Astrocyte (in vitro differentiated cells and primary cell): ENCODE data around the gene CFAP91. TPM values are rescaled to one million over a fixed set of nuclear protein-coding genes. Genes with fewer than 3 reads are reported as not detected.

Experiments
- DNase-seq: peaks from one replicate; pipeline ENCODE4 v3.0.0-alpha.2; 2010; ENCODE audit warnings: low read depth
- FAIRE-seq: peaks from 2 replicates; lab custom pipeline; 2011; peaks lifted over from hg19 to GRCh38; lab: Jason Lieb, UNC
- H2AFZ ChIP-seq: 2 replicates; pipeline ENCODE4 v1.6.0; 2012; ENCODE audit warnings: low read depth, low read length, inconsistent platforms
- H3K27ac ChIP-seq: 2 replicates; pipeline ENCODE4 v1.5.1; 2011; ENCODE audit warnings: low read depth, low read length, inconsistent platforms
- H3K27me3 ChIP-seq: 2 replicates; pipeline ENCODE4 v1.6.0; 2011; ENCODE audit warnings: low read length, inconsistent platforms; ENCODE audit not compliant: insufficient read depth
- H3K36me3 ChIP-seq: 2 replicates; pipeline ENCODE4 v1.5.1; 2011; ENCODE audit warnings: low read length, inconsistent platforms; ENCODE audit not compliant: insufficient read depth
- H3K4me1 ChIP-seq: 2 replicates; pipeline ENCODE4 v1.5.1; 2011; ENCODE audit warnings: low read length, inconsistent platforms; ENCODE audit not compliant: insufficient read depth
- H3K4me2 ChIP-seq: 2 replicates; pipeline ENCODE4 v1.6.0; 2012; ENCODE audit warnings: low read length, inconsistent platforms
- H3K4me3 ChIP-seq: 2 replicates; pipeline ENCODE4 v1.5.1; 2011; ENCODE audit warnings: low read depth, mild to moderate bottlenecking, low read length, inconsistent platforms; ENCODE audit not compliant: insufficient read depth
- H3K79me2 ChIP-seq: 2 replicates; pipeline ENCODE4 v1.6.0; 2012; ENCODE audit warnings: mild to moderate bottlenecking, low read length, inconsistent platforms; ENCODE audit not compliant: insufficient read depth
- H3K9ac ChIP-seq: 2 replicates; pipeline ENCODE4 v1.6.0; 2012; ENCODE audit warnings: mild to moderate bottlenecking, low read length, inconsistent platforms
- H3K9me3 ChIP-seq: 2 replicates; pipeline ENCODE4 v1.5.1; 2012; ENCODE audit warnings: low read depth, mild to moderate bottlenecking, low read length, inconsistent platforms; ENCODE audit not compliant: insufficient read depth
- H4K20me1 ChIP-seq: 2 replicates; pipeline ENCODE4 v1.6.0; 2012; ENCODE audit warnings: low read length, inconsistent platforms; ENCODE audit not compliant: insufficient read depth
- H3K27ac Mint-ChIP-seq: one replicate; pipeline ENCODE4 v1.8.0; 2021; ENCODE audit warnings: mild to moderate bottlenecking, mixed read lengths; ENCODE audit not compliant: unreplicated experiment
- H3K27me3 Mint-ChIP-seq: one replicate; pipeline ENCODE4 v1.8.0; 2021; ENCODE audit warnings: low read depth, mixed read lengths; ENCODE audit not compliant: unreplicated experiment
- H3K36me3 Mint-ChIP-seq: one replicate; pipeline ENCODE4 v1.8.0; 2021; ENCODE audit warnings: low read depth, mixed read lengths; ENCODE audit not compliant: unreplicated experiment
- H3K4me1 Mint-ChIP-seq: one replicate; pipeline ENCODE4 v1.8.0; 2021; ENCODE audit warnings: low read depth, mixed read lengths; ENCODE audit not compliant: unreplicated experiment
- H3K4me3 Mint-ChIP-seq: one replicate; pipeline ENCODE4 v1.8.0; 2021; ENCODE audit warnings: mild to moderate bottlenecking, moderate library complexity, mixed read lengths; ENCODE audit not compliant: unreplicated experiment
- H3K9me3 Mint-ChIP-seq: one replicate; pipeline ENCODE4 v1.8.0; 2021; ENCODE audit warnings: mild to moderate bottlenecking, mixed read lengths; ENCODE audit not compliant: unreplicated experiment
- CTCF ChIP-seq: IDR thresholded peaks from 2 replicates; pipeline ENCODE4 v1.5.1; 2011; ENCODE audit warnings: low read depth, mild to moderate bottlenecking, inconsistent platforms, low read length, moderate library complexity; ENCODE audit not compliant: insufficient read depth
- EZH2 ChIP-seq: IDR thresholded peaks from 2 replicates; pipeline ENCODE4 v1.6.1; 2012; ENCODE audit warnings: mild to moderate bottlenecking, low read length, inconsistent platforms; ENCODE audit not compliant: insufficient read depth
- total RNA-seq: library from RNA; stranded (reverse); gene quantifications from 2 replicates; pipeline ENCODE4 v1.2.1, GENCODE V29; 2021

CFAP91 gene
- total RNA-seq, 1 donor from 2014 or later, result 0.16 TPM

GRCh38 chr3:119733812-119734211 is 31.0 kb downstream of the CFAP91 start:
- no peak overlapping the region for H3K4me2 ChIP-seq
- H3K27ac ChIP-seq, result no peak overlapping the region
- DNase-seq, result no peak

GRCh38 chr3:119738741-119739140 is 35.9 kb downstream of the CFAP91 start:
- no peak overlapping the region for H3K4me3 Mint-ChIP-seq
- H3K9ac ChIP-seq, result no peak overlapping the region
- no peak overlapping the region for H3K4me3 ChIP-seq
- H3K9me3 Mint-ChIP-seq, result no peaks in the 10 kb centered on the region
- no peak overlapping the region for H2AFZ ChIP-seq
- H3K27ac Mint-ChIP-seq, result no peak overlapping the region
- DNase-seq (no peak), FAIRE-seq (no peak)
- TF ChIP-seq EZH2, result no peak
- no peak for TF ChIP-seq CTCF
- no peak overlapping the region for H3K27ac ChIP-seq
- H3K36me3 ChIP-seq, result no peaks in the 10 kb centered on the region
- H3K4me1 Mint-ChIP-seq, result no peaks in the 10 kb centered on the region
- no peaks in the 10 kb centered on the region for H3K79me2 ChIP-seq
- no peak overlapping the region for H3K4me2 ChIP-seq
- H4K20me1 ChIP-seq, result no peaks in the 10 kb centered on the region
- peaks cover 3% of the 10 kb centered on the region for H3K27me3 Mint-ChIP-seq
- H3K36me3 Mint-ChIP-seq, result no peaks in the 10 kb centered on the region
- no peaks in the 10 kb centered on the region for H3K4me1 ChIP-seq
- no peaks in the 10 kb centered on the region for H3K27me3 ChIP-seq
- H3K9me3 ChIP-seq, result no peaks in the 10 kb centered on the region

More at GRCh38 chr3:119733812-119734211, 31.0 kb downstream of the CFAP91 start:
- Histone ChIP-seq H3K4me3 (no peak overlapping the region), H3K9me3 (no peaks in the 10 kb centered on the region), H3K27me3 (no peaks in the 10 kb centered on the region), H3K9ac (no peak overlapping the region), H4K20me1 (no peaks in the 10 kb centered on the region), H2AFZ (no peak overlapping the region), H3K36me3 (no peaks in the 10 kb centered on the region), H3K4me1 (peaks cover 4% of the 10 kb centered on the region), H3K79me2 (no peaks in the 10 kb centered on the region)
- Mint-ChIP-seq H3K4me3 (no peak overlapping the region), H3K27me3 (no peaks in the 10 kb centered on the region), H3K27ac (no peak overlapping the region), H3K9me3 (no peaks in the 10 kb centered on the region), H3K4me1 (peaks cover 5% of the 10 kb centered on the region), H3K36me3 (no peaks in the 10 kb centered on the region)
- FAIRE-seq, result no peak
- TF ChIP-seq CTCF (no peak), EZH2 (no peak)

- DNase-seq (no peak), FAIRE-seq (no peak)
- Histone ChIP-seq H3K9ac (no peak overlapping the region), H3K27me3 (no peaks in the 10 kb centered on the region), H3K4me3 (no peak overlapping the region), H3K4me2 (no peak overlapping the region), H3K36me3 (no peaks in the 10 kb centered on the region), H4K20me1 (no peaks in the 10 kb centered on the region), H3K27ac (no peak overlapping the region), H3K4me1 (no peaks in the 10 kb centered on the region), H2AFZ (no peak overlapping the region), H3K9me3 (no peaks in the 10 kb centered on the region), H3K79me2 (no peaks in the 10 kb centered on the region)
- peaks cover 4% of the 10 kb centered on the region for H3K27me3 Mint-ChIP-seq
- no peak overlapping the region for H3K27ac Mint-ChIP-seq
- H3K4me1 Mint-ChIP-seq, result no peaks in the 10 kb centered on the region
- no peak overlapping the region for H3K4me3 Mint-ChIP-seq
- no peaks in the 10 kb centered on the region for H3K9me3 Mint-ChIP-seq
- no peaks in the 10 kb centered on the region for H3K36me3 Mint-ChIP-seq
- TF ChIP-seq EZH2, result no peak
- no peak for TF ChIP-seq CTCF
These were observed 39.1 kb downstream of the CFAP91 start for GRCh38 chr3:119741657-119742590.
